H9 (cell line): ENCODE data around the gene WDR44. TPM values are rescaled to one million over a fixed set of nuclear protein-coding genes. Genes with fewer than 3 reads are reported as not detected.

Source experiments
- DNase-seq: peaks from one replicate; pipeline ENCODE4 v3.0.0-alpha.2; 2017
- H2AFZ ChIP-seq: one replicate; pipeline ENCODE4 v1.6.1; 2013; ENCODE audit warnings: mild to moderate bottlenecking, low read length, control low read depth, moderate library complexity
- H2AK5ac ChIP-seq: 2 replicates; pipeline ENCODE4 v1.6.1; 2013; ENCODE audit warnings: low read length, control low read depth, mixed read lengths; ENCODE audit not compliant: insufficient read length
- H2BK120ac ChIP-seq: one replicate; pipeline ENCODE4 v1.6.1; 2013; ENCODE audit warnings: low read depth, mild to moderate bottlenecking, low read length, control low read depth, inconsistent platforms; ENCODE audit not compliant: poor library complexity, severe bottlenecking
- H2BK12ac ChIP-seq: 2 replicates; pipeline ENCODE4 v1.6.1; 2013; ENCODE audit warnings: low read length, control low read depth, mixed read lengths, low read depth; ENCODE audit not compliant: insufficient read length
- H2BK15ac ChIP-seq: 2 replicates; pipeline ENCODE4 v1.6.1; 2013; ENCODE audit warnings: low read depth, low read length, control low read depth
- H2BK20ac ChIP-seq: one replicate; pipeline ENCODE4 v1.6.1; 2013; ENCODE audit warnings: low read depth, mild to moderate bottlenecking, low read length, control low read depth, inconsistent platforms; ENCODE audit not compliant: poor library complexity, severe bottlenecking
- H2BK5ac ChIP-seq: 2 replicates; pipeline ENCODE4 v1.6.1; 2013; ENCODE audit warnings: low read length, control low read depth, mixed read lengths; ENCODE audit not compliant: insufficient read length
- H3K14ac ChIP-seq: 2 replicates; pipeline ENCODE4 v1.6.1; 2013; ENCODE audit warnings: low read length, control low read depth; ENCODE audit not compliant: insufficient read depth
- H3K18ac ChIP-seq: 2 replicates; pipeline ENCODE4 v1.6.1; 2013; ENCODE audit warnings: low read depth, mild to moderate bottlenecking, mixed read lengths, low read length, control low read depth; ENCODE audit not compliant: insufficient read length
- H3K23ac ChIP-seq: 2 replicates; pipeline ENCODE4 v1.6.1; 2013; ENCODE audit warnings: low read length, control low read depth, mixed read lengths, low read depth; ENCODE audit not compliant: insufficient read length
- H3K23me2 ChIP-seq: 2 replicates; pipeline ENCODE4 v1.6.1; 2013; ENCODE audit warnings: low read depth, mild to moderate bottlenecking, mixed read lengths, low read length, control low read depth; ENCODE audit not compliant: insufficient read length, poor library complexity, severe bottlenecking
- H3K27ac ChIP-seq: 2 replicates; pipeline ENCODE4 v1.5.1; 2013; ENCODE audit warnings: low read length, control low read depth, mixed read lengths, low read depth; ENCODE audit not compliant: insufficient read length
- H3K27me3 ChIP-seq: 2 replicates; pipeline ENCODE4 v1.6.1; 2013; ENCODE audit warnings: low read length, control low read depth, inconsistent platforms; ENCODE audit not compliant: insufficient read depth
- H3K4ac ChIP-seq: 2 replicates; pipeline ENCODE4 v1.6.1; 2013; ENCODE audit warnings: low read depth, mild to moderate bottlenecking, control low read depth, inconsistent platforms, low read length, moderate library complexity
- H3K4me1 ChIP-seq: 2 replicates; pipeline ENCODE4 v1.6.1; 2013; ENCODE audit warnings: low read length, control low read depth, inconsistent platforms; ENCODE audit not compliant: insufficient read depth
- H3K4me2 ChIP-seq: 2 replicates; pipeline ENCODE4 v1.6.1; 2013; ENCODE audit warnings: low read length, control low read depth, mixed read lengths; ENCODE audit not compliant: insufficient read length, insufficient read depth
- H3K56ac ChIP-seq: 2 replicates; pipeline ENCODE4 v1.6.1; 2013; ENCODE audit warnings: low read depth, mild to moderate bottlenecking, mixed read lengths, low read length, control low read depth; ENCODE audit not compliant: insufficient read length
- H3K79me1 ChIP-seq: 2 replicates; pipeline ENCODE4 v1.6.1; 2013; ENCODE audit warnings: low read depth, mild to moderate bottlenecking, moderate library complexity, low read length, control low read depth, inconsistent platforms; ENCODE audit not compliant: insufficient read depth, poor library complexity, severe bottlenecking
- H3K79me2 ChIP-seq: 2 replicates; pipeline ENCODE4 v1.6.1; 2013; ENCODE audit warnings: low read length, control low read depth, inconsistent platforms; ENCODE audit not compliant: insufficient read depth
- H3K9ac ChIP-seq: 2 replicates; pipeline ENCODE4 v1.6.1; 2013; ENCODE audit warnings: low read length, control low read depth, mixed read lengths; ENCODE audit not compliant: insufficient read length; ENCODE audit errors: extremely low read depth
- H3K9me3 ChIP-seq: one replicate; pipeline ENCODE4 v1.6.1; 2013; ENCODE audit warnings: low read depth, low read length, inconsistent platforms; ENCODE audit not compliant: control insufficient read depth
- H3T11ph ChIP-seq: one replicate; pipeline ENCODE4 v1.6.1; 2013; ENCODE audit warnings: mild to moderate bottlenecking, low read length, control low read depth, inconsistent platforms
- H4K20me1 ChIP-seq: one replicate; pipeline ENCODE4 v1.6.1; 2013; ENCODE audit not compliant: control insufficient read depth, insufficient read length, insufficient read depth
- H4K5ac ChIP-seq: 2 replicates; pipeline ENCODE4 v1.6.1; 2013; ENCODE audit warnings: low read depth, mild to moderate bottlenecking, mixed read lengths, low read length, control low read depth; ENCODE audit not compliant: insufficient read length
- H4K8ac ChIP-seq: replicated peaks from 2 replicates; pipeline ENCODE4 v1.6.1; 2013; ENCODE audit warnings: low read length, control low read depth, mixed read lengths, low read depth; ENCODE audit not compliant: insufficient read length
- H4K91ac ChIP-seq: 2 replicates; pipeline ENCODE4 v1.6.1; 2013; ENCODE audit warnings: low read depth, mild to moderate bottlenecking, moderate library complexity, mixed read lengths, low read length, control low read depth; ENCODE audit not compliant: insufficient read length
- H3K27ac Mint-ChIP-seq, 3 experiments: 2 replicates in 2 of 3; 3 replicates in 1 of 3; pipeline ENCODE4 v1.8.0; 2020 to 2021; ENCODE audit warnings: mixed read lengths in 3 of 3, mild to moderate bottlenecking in 1 of 3, moderate library complexity in 1 of 3
- H3K27me3 Mint-ChIP-seq: 2 replicates; pipeline ENCODE4 v1.8.0; 2021; ENCODE audit warnings: low read depth, mild to moderate bottlenecking, moderate library complexity, mixed read lengths
- H3K36me3 Mint-ChIP-seq, 3 experiments: 2 replicates in 2 of 3; 3 replicates in 1 of 3; pipeline ENCODE4 v1.8.0; 2020 to 2021; ENCODE audit warnings: low read depth in 3 of 3, mixed read lengths in 3 of 3; ENCODE audit not compliant: insufficient read depth in 1 of 3
- H3K4me1 Mint-ChIP-seq, 2 experiments: 2 replicates each; pipeline ENCODE4 v1.8.0; 2020; ENCODE audit warnings: mixed read lengths in 2 of 2
- H3K4me3 Mint-ChIP-seq, 2 experiments: 2 replicates in 1 of 2; 3 replicates in 1 of 2; pipeline ENCODE4 v1.8.0; 2020 to 2021; ENCODE audit warnings: mild to moderate bottlenecking in 2 of 2, mixed read lengths in 2 of 2, moderate library complexity in 1 of 2
- H3K9me3 Mint-ChIP-seq, 2 experiments: 2 replicates in 1 of 2; 3 replicates in 1 of 2; pipeline ENCODE4 v1.8.0; 2020; ENCODE audit warnings: mild to moderate bottlenecking in 2 of 2, mixed read lengths in 2 of 2, moderate library complexity in 1 of 2
- CTCF ChIP-seq: fragments of 200-600 bp; sonication (generic); conservative IDR thresholded peaks from 3 replicates; pipeline ENCODE4 v1.8.0; 2021; ENCODE audit warnings: antibody characterized with exemption, mild to moderate bottlenecking
- WGBS: extraction: QIAGEN DNeasy Blood & Tissue Kit; methylation state at CpG from one replicate; pipeline ENCODE4 v1.1.7; 2013; ENCODE audit warnings: missing lambda C conversion rate, low lambda C conversion rate, mixed read lengths; ENCODE audit not compliant: insufficient read length; ENCODE audit errors: extremely low coverage; 5-methylcytosine and 5-hydroxymethylcytosine counted together
- total RNA-seq: library from RNA; stranded (reverse); gene quantifications from 2 replicates; pipeline ENCODE4 v1.2.1, GENCODE V29; 2021

The WDR44 gene
- total RNA-seq, 1 experiment from 2014 or later: 29.6 TPM

- Histone ChIP-seq H3K79me2 (no peaks in the 10 kb centered on the region), H2AK5ac (no peak overlapping the region), H3K18ac (no peak overlapping the region), H2BK5ac (no peak overlapping the region), H3K4me1 (no peaks in the 10 kb centered on the region), H3K23ac (no peak overlapping the region), H3K23me2 (no peaks in the 10 kb centered on the region), H4K8ac (no peak overlapping the region), H3K4me2 (no peak overlapping the region), H3K9ac (no peak overlapping the region), H3K79me1 (no peaks in the 10 kb centered on the region), H3K4ac (no peak overlapping the region), H3T11ph (no peak overlapping the region), H2AFZ (no peak overlapping the region), H2BK15ac (no peak overlapping the region), H2BK120ac (no peak overlapping the region), H3K27me3 (no peaks in the 10 kb centered on the region), H3K14ac (no peak overlapping the region; the same call in 1 of the 2 replicates), H4K20me1 (no peaks in the 10 kb centered on the region), H2BK12ac (no peak overlapping the region), H4K91ac (no peak overlapping the region), H3K9me3 (no peaks in the 10 kb centered on the region), H2BK20ac (no peak overlapping the region), H4K5ac (no peak overlapping the region), H3K27ac (no peak overlapping the region), H3K56ac (no peak overlapping the region)
- Mint-ChIP-seq H3K4me1 (peaks cover 31 to 36% of the 10 kb centered on the region in 2 experiments), H3K27me3 (no peaks in the 10 kb centered on the region; the same call in 1 of the 2 replicates), H3K27ac (peak overlapping the region; percentile 77 to 97 (median 83)), H3K9me3 (no peaks in the 10 kb centered on the region; a peak in 1 of 5 replicates), H3K4me3 (peak overlapping the region in 1 of 2 experiments; percentile 13; a peak in 1 of 5 replicates), H3K36me3 (peaks cover 20 to 50% (median 20%) of the 10 kb centered on the region in 3 experiments; a peak in 6 of 7 replicates)
- DNase-seq: peak; percentile 55
- no CpG with 5 or more reads among the region's 6 CpGs for WGBS
- TF ChIP-seq CTCF: no peak
Observed at GRCh38 chrX:118418811-118419251, 72.9 kb downstream of the WDR44 start.
